GM10248 (cell line): ENCODE results near the gene RRP9.

ENCODE experiments used
- CTCF ChIA-PET: fragments of 300-600 bp; sonication (Branson Sonifier 250); formaldehyde crosslinking; extraction: SDS; loops from one replicate; lab custom pipeline; 2021; ENCODE audit warnings: antibody characterized with exemption; lab: Yijun Ruan, JAX
- POLR2A ChIA-PET: fragments of 350-650 bp; sonication (Branson Sonifier 250); formaldehyde crosslinking; extraction: SDS; loops from one replicate; lab custom pipeline; 2020; ENCODE audit warnings: antibody characterized with exemption; lab: Yijun Ruan, JAX
- DNase-seq: peaks from one replicate; pipeline ENCODE4 v3.0.0; 2012; ENCODE audit errors: extremely low spot score
- TF ChIP-seq, protein P1 (sequence below): IDR thresholded peaks from 2 replicates; pipeline ENCODE4 v1.5.1; 2012; ENCODE audit warnings: mild to moderate bottlenecking, low read depth; ENCODE audit errors: extremely low read depth, missing control alignments, control extremely low read depth

RRP9 gene

GRCh38 chr3:51963951-51964451 is 22.3 kb upstream of the RRP9 start:
- no peak for DNase-seq
- TF ChIP-seq, protein P1, sequence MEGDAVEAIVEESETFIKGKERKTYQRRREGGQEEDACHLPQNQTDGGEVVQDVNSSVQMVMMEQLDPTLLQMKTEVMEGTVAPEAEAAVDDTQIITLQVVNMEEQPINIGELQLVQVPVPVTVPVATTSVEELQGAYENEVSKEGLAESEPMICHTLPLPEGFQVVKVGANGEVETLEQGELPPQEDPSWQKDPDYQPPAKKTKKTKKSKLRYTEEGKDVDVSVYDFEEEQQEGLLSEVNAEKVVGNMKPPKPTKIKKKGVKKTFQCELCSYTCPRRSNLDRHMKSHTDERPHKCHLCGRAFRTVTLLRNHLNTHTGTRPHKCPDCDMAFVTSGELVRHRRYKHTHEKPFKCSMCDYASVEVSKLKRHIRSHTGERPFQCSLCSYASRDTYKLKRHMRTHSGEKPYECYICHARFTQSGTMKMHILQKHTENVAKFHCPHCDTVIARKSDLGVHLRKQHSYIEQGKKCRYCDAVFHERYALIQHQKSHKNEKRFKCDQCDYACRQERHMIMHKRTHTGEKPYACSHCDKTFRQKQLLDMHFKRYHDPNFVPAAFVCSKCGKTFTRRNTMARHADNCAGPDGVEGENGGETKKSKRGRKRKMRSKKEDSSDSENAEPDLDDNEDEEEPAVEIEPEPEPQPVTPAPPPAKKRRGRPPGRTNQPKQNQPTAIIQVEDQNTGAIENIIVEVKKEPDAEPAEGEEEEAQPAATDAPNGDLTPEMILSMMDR: no peak
- ChIA-PET POLR2A (no interaction called here), CTCF (interaction anchor here (1.1 to 5.9 kb wide), 4 partner anchors 10 to 37 kb away, joined by 3 to 43 read pairs (median 15); partner anchors contain the start of genes ABHD14A, ABHD14B, PARP3 and RRP9)

DNA sequence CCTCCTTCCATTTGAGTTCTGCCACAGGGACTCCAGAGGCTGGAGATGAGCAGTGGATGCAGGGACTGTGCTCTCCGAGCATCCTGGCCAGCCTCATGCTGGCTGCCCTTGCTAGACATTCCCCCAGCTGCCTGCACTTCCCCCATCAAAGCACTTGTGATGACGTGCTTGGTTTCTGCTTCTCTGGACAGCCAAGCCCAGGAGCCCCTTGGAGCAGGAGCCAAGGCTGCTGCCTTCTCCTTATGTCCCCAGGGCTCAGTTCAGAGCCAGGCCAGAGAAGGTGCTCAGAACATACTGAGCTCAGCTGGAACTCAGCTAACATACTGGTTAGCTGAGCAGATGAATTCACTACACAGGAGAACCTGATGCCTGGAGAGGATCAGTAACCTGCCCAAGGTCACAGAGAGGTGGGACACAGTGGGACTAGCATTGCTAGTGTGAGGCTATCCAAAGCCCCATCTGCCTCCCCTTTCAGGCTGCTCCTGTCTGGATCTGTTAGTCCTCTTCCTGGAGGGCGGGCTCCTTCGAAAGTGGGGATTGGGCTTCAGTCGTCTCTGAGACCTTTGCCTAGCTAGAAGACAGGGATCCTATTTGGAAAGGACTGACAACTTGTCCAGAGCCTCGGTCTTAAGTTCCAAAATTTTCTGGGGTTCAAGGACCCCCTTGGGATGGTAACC is 21.3 kb upstream of the RRP9 start:
- CTCF ChIA-PET: interaction anchor here (1.0 to 5.9 kb wide), 8 partner anchors 9 to 91 kb away, joined by 3 to 43 read pairs (median 3); partner anchors contain the start of genes ABHD14A, ABHD14B, PARP3 and RRP9
- POLR2A ChIA-PET: interaction anchor here (0.7 kb wide), 1 partner anchor 589 kb away, joined by 5 read pairs; no protein-coding TSS in a partner anchor
- TF ChIP-seq, protein P1: no peak
- DNase-seq: no peak

DNA sequence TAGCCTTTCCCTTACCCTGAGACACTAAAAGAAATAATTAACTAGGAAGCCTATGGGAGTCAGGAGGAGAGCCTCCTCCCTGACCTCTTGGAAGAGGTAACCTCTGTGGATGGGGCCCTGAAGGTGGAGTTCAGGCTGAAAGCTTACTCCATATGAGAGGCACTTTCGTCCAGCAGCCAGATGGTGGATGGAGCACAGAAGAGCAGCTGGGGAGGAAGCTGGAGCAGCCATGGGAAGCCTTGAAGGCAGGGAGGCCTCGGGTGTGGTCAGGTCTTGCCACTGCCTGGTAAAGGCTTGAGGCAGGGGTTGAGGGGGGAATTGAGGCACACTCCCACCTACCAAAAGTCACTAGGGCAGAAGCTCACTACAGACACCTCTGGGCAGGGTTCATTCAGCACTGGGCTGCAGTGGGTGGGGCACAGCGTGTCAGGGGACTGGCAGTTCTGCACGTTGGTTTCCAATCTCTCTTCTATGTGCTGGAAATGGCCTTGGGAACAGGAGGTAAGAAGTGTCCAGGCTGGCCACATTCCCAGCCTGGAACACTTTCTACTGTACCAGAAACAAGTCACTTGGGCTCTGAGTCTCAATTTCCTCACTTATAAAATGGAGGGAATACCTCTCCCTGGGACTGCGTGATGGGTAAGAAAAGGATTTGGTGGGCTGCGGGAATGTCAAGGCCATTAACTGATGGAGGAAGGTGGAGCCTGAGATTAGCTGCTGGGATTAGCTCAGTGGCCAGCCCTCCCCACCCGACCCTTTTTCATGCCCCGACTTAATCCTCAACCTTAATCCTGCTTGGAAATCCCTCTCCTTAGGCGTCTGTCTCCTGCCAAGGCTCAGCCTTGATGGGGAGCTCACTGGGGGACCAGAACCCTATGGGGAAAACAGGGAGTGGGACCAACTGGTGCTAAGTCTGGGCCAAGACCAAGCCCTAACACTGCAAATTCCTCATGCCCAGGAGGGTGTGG is 20.2 kb upstream of the RRP9 start:
- POLR2A ChIA-PET: interaction anchor here (0.5 to 0.7 kb wide), 2 partner anchors 22 to 588 kb away, joined by 4 to 5 read pairs; no protein-coding TSS in a partner anchor
- TF ChIP-seq, protein P1: no peak
- CTCF ChIA-PET: interaction anchor here (0.8 to 5.9 kb wide), 8 partner anchors 7 to 92 kb away, joined by 3 to 43 read pairs (median 3); partner anchors contain the start of genes ABHD14A, ABHD14B, PARP3 and RRP9
- no peak for DNase-seq

DNA sequence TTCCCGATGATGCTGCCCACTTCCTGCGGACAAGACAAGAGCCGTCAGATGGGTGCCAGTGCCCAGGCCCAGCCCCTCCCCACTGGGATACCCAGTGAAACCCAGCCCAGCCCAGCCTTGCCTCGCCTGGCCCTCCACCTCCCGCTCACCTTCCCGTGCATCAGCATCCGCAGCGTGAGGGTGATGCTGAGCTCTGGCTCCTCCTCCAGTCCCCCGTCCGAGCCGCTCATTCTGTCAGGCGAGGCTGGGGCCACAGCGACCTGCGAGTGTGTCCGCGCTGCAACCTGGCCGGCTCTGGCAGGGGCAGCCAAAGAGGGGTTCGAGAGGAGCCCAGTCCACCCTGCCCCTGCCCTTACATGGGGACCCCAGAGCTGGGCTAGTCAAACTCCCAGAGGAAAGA is 19.3 kb upstream of the RRP9 start:
- ChIA-PET CTCF (interaction anchor here (4.0 to 5.9 kb wide), 2 partner anchors 13 to 19 kb away, joined by 26 to 43 read pairs; partner anchors contain the start of genes ABHD14A, ABHD14B, PARP3 and RRP9), POLR2A (interaction anchor here (0.6 kb wide), 1 partner anchor 29 kb away, joined by 4 read pairs; no protein-coding TSS in a partner anchor)
- TF ChIP-seq, protein P1: no peak
- DNase-seq: no peak

- no peak for DNase-seq
- TF ChIP-seq, protein P1: no peak
- ChIA-PET POLR2A (no interaction called here), CTCF (interaction anchor here (0.9 to 5.9 kb wide), 3 partner anchors 13 to 19 kb away, joined by 4 to 43 read pairs (median 4); partner anchors contain the start of genes ABHD14A, ABHD14B and RRP9)
Observed at GRCh38 chr3:51960386-51960785, 18.7 kb upstream of the RRP9 start.

DNA sequence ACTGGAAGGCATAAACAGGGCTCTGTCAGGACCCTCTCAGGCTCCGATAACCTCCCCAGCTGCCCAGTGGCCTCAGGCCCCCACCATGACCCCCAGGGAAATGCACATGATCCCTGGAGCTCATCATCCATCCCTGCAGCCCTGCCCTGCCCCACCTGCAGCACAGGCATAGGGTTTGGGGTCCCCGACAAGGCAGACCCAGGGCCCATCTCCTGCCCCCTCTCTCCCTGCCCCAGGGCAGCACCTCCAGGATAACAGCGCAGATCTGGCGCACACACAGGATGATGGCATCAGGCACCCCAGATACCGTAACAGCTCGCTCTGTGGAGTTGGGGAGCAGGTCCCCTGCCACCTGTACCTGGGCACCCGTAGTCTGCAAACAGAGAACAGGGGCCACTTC is 17.9 kb upstream of the RRP9 start:
- ChIA-PET CTCF (interaction anchor here (0.9 to 1.2 kb wide), 2 partner anchors 14 to 18 kb away, joined by 4 read pairs; partner anchors contain the start of genes ABHD14B and RRP9), POLR2A (no interaction called here)
- no peak for DNase-seq
- TF ChIP-seq, protein P1: no peak
